ENCODE data around the gene LETM1. TPM values are rescaled to one million over a fixed set of nuclear protein-coding genes. Genes with fewer than 3 reads are reported as not detected.

The LETM1 gene
- total RNA-seq, 1 experiment from 2014 or later: 54.4 TPM

DNA sequence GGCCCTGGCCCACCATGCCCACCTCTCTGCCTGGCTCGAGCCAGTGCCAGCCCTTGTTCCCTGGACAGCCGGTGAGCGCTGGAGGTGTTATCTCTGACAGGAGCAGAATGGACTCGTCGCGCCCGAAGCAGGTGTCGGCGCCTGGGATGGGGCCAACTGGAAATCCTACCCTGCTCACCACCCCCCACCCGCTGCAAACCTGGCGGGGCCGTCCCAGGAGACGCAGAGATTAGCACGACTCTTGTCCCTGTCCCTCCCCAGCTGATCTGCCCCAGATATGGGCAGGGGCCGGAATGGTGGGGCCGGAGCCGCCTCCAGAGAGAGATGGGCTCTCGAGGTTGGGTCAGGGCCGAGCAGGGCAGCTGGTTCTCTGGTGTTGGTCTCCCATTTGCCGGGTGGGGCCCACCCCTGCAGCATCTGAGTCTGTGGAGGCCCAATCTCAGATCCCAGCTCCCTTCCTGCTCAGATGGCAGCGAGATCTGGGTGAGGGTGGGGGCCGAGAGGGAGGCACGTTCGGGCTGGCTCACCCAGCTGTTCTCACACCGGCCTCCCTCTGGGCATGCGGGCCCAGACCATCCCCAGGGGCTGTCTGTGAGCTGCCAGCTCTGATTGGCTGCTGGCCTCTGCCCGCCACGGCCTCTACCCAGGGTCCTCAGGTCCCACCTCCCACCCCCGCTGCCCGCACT lies 83.0 kb downstream of the LETM1 start:
- peak; percentile 75 to 82 for DNase-seq
- no peaks in the 10 kb centered on the region for H3K9me3 ChIP-seq (replicated peaks)
- peaks cover 52% of the 10 kb centered on the region for H3K27me3 ChIP-seq
- H3K27ac ChIP-seq: no peak overlapping the region
- H3K4me1 ChIP-seq: peaks cover 46% of the 10 kb centered on the region
- H3K36me3 ChIP-seq: no peaks in the 10 kb centered on the region
- peak overlapping the region; percentile 5; the same call in 1 of the 2 replicates for H3K4me3 ChIP-seq

DNA sequence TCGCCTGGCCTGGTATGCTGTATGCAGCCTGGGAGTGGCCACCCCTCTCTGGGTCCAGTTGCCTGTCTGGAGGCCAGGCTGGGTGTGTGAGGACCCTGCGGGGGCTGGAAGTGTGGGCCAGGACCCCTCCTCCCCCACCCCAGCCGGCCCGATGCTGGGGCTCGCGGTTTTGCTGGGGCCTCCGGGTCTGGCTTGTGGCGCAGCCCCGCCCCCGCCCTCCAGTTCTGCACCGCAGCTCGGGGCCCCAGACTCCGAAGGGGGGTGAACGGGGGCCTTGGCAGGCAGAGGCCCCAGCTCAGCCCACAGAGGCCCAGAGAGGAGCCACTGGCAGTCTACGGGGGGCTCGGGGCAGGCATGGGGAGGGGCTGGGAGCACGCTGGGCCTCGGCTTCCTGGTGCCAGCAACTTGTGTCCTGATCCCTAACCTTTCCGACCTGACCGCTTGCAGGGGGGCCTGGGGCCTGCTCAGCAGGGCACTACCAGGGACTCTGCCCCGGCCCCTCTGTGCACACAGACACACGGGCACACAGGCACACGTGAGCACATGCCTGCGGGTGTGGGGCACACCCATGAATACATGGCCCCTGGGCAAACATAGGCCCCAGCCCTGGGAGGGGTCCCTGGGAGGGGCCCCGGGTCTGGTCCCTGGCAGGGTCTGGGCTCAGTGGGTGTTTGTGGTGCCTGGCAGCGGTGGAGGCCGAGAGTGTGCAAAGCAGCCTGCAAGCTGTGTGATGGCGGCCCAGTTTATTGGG lies 84.2 kb downstream of the LETM1 start:
- no peak overlapping the region for H3K27ac ChIP-seq
- no peak for DNase-seq
- H3K9me3 ChIP-seq (replicated peaks): no peaks in the 10 kb centered on the region
- no peaks in the 10 kb centered on the region for H3K36me3 ChIP-seq
- peaks cover 49% of the 10 kb centered on the region for H3K27me3 ChIP-seq
- peaks cover 48% of the 10 kb centered on the region for H3K4me1 ChIP-seq
- H3K4me3 ChIP-seq: no peak overlapping the region

DNA sequence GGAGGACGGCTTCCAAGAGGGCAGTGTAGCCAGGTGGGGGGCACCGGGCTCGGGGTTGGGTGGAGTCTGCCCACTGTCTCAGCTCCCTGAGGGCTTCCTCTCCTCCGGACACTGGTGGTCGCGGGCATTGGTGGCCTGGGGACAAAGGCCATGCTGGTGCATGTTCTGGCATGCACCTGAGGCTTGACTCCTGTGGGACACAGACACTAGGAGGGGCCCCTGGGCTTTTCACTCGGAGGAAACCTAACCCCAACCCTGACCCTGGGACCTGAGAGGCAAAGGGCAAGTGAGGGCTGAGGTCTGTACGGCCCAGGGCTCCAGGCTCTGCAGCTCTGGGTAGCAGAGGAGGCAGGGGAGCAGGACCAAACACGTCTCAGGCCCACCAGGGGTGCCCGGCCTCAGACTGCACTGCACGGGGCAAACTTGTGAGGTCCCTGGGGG lies 85.1 kb downstream of the LETM1 start:
- Histone ChIP-seq H3K9me3 (replicated peaks) (no peaks in the 10 kb centered on the region), H3K27ac (no peak overlapping the region), H3K27me3 (peaks cover 59% of the 10 kb centered on the region), H3K4me1 (peaks cover 53% of the 10 kb centered on the region), H3K36me3 (no peaks in the 10 kb centered on the region), H3K4me3 (no peak overlapping the region)
- DNase-seq: no peak

DNA sequence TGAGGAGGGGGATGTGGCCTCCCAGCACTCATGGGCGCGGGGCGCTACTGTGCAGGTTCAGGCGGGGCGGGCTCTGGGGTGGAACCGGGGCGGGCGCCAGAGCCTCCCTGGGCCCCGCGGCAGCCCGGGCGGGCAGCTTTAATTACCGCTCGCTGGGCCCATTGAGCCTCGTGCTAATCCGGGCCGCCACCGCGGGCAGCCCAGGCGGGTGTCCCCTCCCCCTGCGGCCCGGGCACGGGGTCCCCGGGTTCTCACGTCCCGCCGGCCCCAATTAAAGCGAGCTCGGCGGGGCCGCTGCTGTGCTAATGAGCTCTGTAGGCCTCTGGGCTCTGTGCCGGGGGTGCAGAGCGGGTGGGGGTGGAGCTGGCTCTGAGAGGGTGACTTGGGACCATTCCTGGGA lies 85.7 kb downstream of the LETM1 start:
- Histone ChIP-seq H3K4me1 (peaks cover 53% of the 10 kb centered on the region), H3K36me3 (no peaks in the 10 kb centered on the region), H3K27ac (no peak overlapping the region), H3K27me3 (peaks cover 62% of the 10 kb centered on the region), H3K4me3 (no peak overlapping the region), H3K9me3 (replicated peaks) (no peaks in the 10 kb centered on the region)
- DNase-seq: no peak

DNA sequence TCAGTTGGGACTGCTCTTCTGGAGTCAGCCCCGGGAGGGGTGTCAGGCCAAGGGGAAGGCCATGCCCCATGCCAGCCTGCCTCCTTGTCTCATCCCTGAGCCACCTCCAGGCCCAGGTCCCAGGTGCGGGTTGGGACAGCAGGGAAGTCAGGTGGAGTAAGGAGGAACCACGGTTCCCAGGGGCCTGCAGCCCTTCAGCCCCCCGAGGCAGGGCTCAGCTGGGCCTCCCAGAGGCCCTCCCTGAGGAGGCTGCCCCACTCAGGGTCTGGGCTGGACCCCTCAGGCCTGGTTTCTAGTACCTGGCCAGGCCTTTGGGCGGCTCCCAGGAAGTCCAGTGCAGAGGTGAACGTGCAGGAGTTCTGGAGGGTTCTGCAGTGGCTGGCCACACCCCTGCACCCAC lies 86.3 kb downstream of the LETM1 start:
- no peaks in the 10 kb centered on the region for H3K9me3 ChIP-seq (replicated peaks)
- DNase-seq: no peak
- H3K27ac ChIP-seq: no peak overlapping the region
- peaks cover 62% of the 10 kb centered on the region for H3K27me3 ChIP-seq
- H3K4me1 ChIP-seq: peaks cover 53% of the 10 kb centered on the region
- H3K4me3 ChIP-seq: no peak overlapping the region
- no peaks in the 10 kb centered on the region for H3K36me3 ChIP-seq

DNA sequence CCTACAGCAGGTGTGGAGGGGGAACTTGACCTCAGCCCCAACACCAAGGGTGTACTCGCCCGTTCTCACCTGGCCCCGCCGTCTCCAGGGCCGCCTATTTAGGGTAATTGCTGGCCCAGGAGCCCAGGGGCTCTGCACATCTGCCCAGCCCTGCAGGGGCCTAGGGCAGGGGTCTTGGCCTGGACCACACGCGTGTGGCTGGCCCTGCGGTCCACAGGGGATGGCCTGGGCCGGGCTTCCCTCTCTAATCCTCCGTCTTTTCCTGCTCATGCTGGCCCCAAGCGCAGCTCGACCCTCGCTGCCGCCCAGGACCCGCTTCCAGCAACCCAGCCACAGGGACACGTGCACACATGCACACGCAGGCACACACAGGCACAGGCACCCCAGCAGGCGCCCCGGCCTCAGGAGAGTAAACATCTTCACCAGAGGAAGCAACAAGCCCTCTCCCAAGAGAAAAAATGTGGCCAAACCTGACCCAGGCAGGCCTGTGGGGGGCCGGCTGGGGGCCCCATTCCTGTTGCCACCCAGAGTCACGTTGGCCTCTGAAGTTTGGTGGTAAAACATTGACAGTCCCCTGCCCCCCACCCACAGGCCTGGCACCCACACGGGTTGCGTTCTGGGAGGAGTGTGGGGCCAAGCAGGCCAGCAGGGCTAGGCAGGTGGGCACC lies 87.5 kb downstream of the LETM1 start:
- Histone ChIP-seq H3K4me3 (no peak overlapping the region), H3K27ac (no peak overlapping the region), H3K27me3 (peaks cover 62% of the 10 kb centered on the region), H3K9me3 (replicated peaks) (no peaks in the 10 kb centered on the region), H3K4me1 (peaks cover 47% of the 10 kb centered on the region), H3K36me3 (no peaks in the 10 kb centered on the region)
- no peak for DNase-seq

DNA sequence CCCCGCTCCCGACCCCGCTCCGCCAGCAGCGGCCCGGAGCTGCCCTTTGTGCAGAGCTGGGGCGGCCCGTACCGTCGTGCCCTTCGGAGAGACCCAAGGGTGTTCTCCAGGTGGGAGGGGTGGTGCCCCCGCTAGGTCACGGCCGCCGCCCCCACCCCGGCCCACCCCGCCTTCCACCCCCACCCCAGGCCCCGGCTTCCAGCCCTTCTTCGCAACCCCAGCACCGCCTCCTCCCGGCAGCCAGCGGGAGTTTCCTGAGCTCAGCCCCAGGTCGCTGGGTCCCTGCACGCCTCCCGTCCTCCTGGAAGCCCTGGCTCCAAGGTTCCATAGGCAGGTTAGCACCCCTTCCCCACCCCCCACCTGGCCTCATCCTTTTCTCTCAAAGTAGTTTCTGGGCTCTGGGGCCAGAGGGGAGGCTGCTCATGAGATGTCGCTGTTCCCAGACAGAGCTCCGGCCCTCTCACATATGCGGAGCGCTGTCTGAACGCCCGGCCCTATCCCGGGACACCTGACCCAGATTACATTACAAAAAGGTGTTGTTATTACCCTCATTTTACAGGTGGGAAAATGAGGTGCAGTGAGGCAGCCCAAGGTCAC lies 88.1 kb downstream of the LETM1 start:
- no peak overlapping the region for H3K4me3 ChIP-seq
- peak; percentile 53 for DNase-seq
- peaks cover 62% of the 10 kb centered on the region for H3K27me3 ChIP-seq
- peaks cover 44% of the 10 kb centered on the region for H3K4me1 ChIP-seq
- no peak overlapping the region for H3K27ac ChIP-seq
- no peaks in the 10 kb centered on the region for H3K36me3 ChIP-seq
- no peaks in the 10 kb centered on the region for H3K9me3 ChIP-seq (replicated peaks)

DNA sequence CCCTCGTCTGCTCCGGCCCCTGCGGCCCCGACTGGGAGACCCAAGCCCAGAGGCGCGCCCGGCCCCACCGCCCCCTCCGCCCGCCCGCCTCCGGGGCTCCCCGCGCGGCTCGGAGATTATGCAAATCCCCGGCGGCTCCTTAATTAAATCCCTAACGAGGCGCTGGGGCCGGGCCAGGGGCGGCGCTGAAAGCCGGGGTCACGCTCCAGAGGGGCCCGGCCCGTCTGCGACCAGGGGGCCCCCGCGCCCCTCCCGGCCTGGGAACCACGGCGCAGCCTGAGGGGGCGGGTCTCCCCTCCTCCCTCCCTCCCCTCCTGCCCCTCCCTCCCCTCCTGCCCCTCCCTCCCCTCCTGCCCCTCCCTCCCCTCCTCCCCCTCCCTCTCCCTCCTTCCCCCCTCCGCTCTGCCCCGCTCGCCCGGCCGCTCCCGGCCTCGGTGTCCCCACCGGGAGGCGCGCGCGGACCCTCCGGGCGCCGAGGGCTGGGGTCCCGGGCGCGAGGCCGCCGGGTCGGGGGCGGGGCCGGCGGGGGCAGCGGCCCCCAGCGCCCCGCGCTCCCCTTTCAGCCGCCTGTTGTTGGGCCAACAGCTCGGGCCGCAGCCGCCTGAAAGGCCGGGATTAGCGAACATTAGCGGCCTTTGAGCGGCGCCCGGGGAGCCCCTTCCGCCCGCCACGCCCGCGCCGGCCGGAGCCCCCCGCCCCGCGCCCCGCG lies 88.7 kb downstream of the LETM1 start:
- Histone ChIP-seq H3K4me1 (peaks cover 37% of the 10 kb centered on the region), H3K27me3 (peaks cover 57% of the 10 kb centered on the region), H3K4me3 (peak overlapping the region; percentile 29; the same call in 1 of the 2 replicates), H3K9me3 (replicated peaks) (no peaks in the 10 kb centered on the region), H3K27ac (no peak overlapping the region), H3K36me3 (no peaks in the 10 kb centered on the region)
- DNase-seq: no peak

DNA sequence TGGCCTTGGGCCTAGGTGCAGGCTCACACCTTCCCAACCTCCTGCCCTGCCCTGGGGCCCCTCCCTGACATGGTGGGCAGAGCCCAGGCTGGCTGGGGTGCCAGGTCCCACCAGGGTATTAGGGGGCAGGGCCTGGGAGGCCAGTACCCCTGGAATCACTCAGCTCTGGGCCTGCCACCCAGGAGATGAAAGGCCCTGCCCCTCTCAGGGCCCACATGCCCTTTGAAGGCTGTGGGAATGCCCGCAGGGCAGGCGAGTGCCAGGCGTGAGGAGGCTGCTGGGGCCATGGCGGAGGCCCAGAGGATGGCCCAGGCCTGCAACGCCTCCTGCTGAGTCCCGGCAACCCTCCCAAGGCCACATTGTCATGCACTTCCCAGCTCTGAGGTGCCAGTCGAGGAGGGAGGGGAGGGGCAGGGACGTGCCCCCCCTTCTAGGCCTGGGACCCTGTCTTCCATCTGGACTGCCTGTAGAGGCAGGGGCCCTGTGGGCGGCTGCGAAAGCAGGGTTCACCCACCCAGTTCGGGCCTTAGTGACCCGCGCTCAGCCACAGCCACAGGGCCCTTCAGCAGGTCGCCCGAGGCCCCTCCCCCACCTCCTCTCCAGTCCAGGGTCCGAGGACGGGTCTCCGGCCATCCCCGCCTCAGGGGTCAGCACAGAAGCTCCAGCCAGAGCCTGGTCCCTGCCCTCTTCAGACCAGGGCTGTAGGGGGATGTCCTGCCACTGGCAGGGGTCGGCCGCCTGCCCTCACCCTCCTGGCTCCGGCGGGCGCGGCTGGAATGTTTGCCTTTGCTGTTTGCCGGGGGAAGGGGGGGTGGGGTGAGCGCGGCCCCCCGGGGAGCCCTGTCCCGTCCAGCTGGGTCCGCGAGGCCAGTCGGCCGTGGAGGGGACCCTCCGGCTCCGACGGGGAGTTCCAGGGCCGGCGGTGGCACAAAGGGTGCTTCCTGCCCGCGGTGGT lies 89.6 kb downstream of the LETM1 start:
- Histone ChIP-seq H3K4me1 (peaks cover 29% of the 10 kb centered on the region), H3K27me3 (peaks cover 49% of the 10 kb centered on the region), H3K36me3 (no peaks in the 10 kb centered on the region), H3K27ac (no peak overlapping the region), H3K4me3 (peak overlapping the region; percentile 29; the same call in 1 of the 2 replicates), H3K9me3 (replicated peaks) (no peaks in the 10 kb centered on the region)
- DNase-seq: no peak

DNA sequence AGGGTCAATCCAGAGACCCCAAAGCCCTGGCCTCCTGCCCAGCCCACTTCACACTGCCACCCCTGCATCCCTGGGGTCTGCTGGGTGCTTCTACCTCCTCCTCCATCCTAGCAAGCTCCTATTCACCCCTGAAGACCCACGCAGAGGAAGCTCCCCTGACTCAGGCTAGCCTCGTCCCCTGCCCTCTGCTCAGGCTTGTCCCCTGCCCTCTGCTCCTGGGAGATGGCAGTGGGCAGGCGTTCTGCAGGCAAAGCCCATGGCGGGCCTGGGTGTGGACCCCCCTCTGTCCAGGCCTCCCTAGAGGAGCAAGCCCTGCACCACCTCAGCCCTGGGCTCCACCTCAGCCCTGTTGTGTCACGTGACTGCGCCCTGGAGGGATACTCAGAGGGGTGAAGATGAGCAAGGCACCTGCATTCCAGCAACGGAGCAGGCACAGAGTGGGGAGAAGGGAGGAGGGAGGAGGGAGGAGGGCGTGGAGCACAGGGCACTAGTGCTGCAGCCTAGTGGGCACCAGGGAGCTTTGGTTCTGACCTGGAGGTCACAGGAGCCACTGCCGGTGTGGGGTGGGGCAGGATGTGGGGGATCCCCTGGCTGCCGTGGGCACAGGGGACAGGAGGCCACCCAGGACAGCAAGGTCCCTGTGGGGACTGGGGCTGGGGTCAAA lies 90.4 kb downstream of the LETM1 start:
- DNase-seq: no peak
- H3K4me3 ChIP-seq: no peak overlapping the region
- peaks cover 27% of the 10 kb centered on the region for H3K4me1 ChIP-seq
- no peak overlapping the region for H3K27ac ChIP-seq
- H3K36me3 ChIP-seq: no peaks in the 10 kb centered on the region
- no peaks in the 10 kb centered on the region for H3K9me3 ChIP-seq (replicated peaks)
- peaks cover 40% of the 10 kb centered on the region for H3K27me3 ChIP-seq

DNA sequence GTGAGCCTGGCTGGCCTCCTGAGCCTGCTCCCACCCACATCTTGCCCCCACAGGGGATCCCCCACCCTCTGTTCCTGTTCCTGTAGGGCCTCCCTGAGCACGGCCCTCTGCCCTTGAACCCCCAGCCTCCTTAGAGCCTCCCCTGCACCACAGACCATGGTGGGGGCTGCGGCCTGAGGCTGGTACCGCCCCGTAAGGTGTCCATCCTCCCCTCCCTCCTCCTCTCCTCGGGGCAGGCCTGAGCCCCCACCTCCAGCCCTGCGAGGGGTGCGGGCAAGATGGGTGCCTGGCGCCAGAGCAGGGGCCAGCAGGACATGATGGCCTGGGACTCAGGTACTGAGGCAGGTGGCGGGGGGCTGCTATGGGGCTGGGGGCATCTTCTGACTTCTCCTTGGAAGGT lies 91.3 kb downstream of the LETM1 start:
- Histone ChIP-seq H3K27ac (no peak overlapping the region), H3K27me3 (peaks cover 32% of the 10 kb centered on the region), H3K9me3 (replicated peaks) (no peaks in the 10 kb centered on the region), H3K4me3 (no peak overlapping the region), H3K36me3 (no peaks in the 10 kb centered on the region), H3K4me1 (peaks cover 30% of the 10 kb centered on the region)
- DNase-seq: no peak

DNA sequence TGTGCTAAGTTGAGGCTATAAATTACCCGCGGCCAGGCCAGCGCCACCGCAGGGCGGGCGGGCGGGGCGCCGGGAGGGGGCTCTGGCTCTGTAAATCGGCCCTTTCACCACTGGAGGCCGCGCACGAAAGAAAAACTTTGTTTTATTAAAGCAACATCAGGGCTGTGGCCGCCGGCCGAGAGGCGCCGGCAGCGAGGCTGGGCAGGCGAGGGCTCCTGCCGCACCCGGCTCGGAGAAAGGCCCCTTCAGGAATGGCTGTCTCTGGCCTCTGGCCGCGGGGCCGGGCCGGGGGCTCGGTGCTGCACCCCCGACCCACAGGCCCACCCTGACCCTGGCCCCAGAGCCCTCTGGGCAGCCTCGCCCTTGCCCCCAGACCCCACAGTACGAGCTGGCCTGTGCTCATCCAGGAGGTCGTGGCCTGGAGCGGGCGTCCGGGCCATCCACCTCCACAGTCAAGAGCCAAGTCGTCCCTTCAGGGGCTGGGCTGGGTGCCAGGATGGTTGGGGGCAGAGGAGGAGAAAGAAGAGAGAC lies 92.3 kb downstream of the LETM1 start:
- peaks cover 21% of the 10 kb centered on the region for H3K27me3 ChIP-seq
- no peak overlapping the region for H3K27ac ChIP-seq
- no peaks in the 10 kb centered on the region for H3K9me3 ChIP-seq (replicated peaks)
- no peaks in the 10 kb centered on the region for H3K36me3 ChIP-seq
- peak; percentile 59 to 60 for DNase-seq
- H3K4me3 ChIP-seq: peak overlapping the region; percentile 26
- peaks cover 41% of the 10 kb centered on the region for H3K4me1 ChIP-seq

DNA sequence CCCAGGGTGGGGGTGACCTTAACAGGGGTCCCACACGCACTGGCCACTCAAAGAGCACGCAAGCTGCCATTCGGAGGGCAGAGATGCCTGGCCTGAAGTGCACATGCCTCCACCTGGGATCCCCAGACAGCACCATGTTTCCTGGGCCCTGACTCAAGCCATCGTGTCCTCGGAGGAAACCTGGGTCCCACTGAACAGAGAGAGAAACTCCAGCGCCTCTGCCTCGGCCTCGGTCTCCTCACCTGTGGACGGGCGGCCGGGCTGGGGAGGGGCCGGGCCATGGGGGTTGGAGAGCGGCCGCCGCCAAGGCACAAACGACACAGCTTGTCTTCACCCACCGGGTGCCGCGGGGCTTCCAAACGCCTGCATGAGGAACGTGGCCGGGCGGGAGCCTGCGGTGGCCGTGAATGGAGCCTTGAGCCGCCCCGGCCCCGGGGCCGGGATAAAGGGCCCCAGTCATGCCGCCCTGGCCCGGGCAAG lies 92.8 kb downstream of the LETM1 start:
- Histone ChIP-seq H3K9me3 (replicated peaks) (no peaks in the 10 kb centered on the region), H3K27me3 (peaks cover 16% of the 10 kb centered on the region), H3K4me1 (peaks cover 40% of the 10 kb centered on the region), H3K36me3 (no peaks in the 10 kb centered on the region), H3K27ac (no peak overlapping the region), H3K4me3 (no peak overlapping the region)
- DNase-seq: no peak
